HCT116 (cell line): ENCODE results near the gene ATP6V0A1. TPM values are rescaled to one million over a fixed set of nuclear protein-coding genes. Genes with fewer than 3 reads are reported as not detected.

ENCODE experiments used
- ATAC-seq: fragments of 200-7000 bp; cut with Tn5 transposase; 2 replicates; pipeline ENCODE4 v1.9.1; 2020; ENCODE audit warnings: mild to moderate bottlenecking, moderate library complexity
- BruUV-seq: library from RNA; stranded (reverse); fragments of 400-500 nt; replicated peaks from 2 replicates; lab custom pipeline; 2021; lab: Mats Ljungman, UMichigan
- CTCF ChIA-PET: fragments of 300-600 bp; sonication (Branson Sonifier 250); formaldehyde crosslinking; loops from one replicate; lab custom pipeline; 2021; ENCODE audit warnings: antibody characterized with exemption; lab: Charles Lee
- POLR2A ChIA-PET: fragments of 300-600, 350-600 bp; sonication (Branson Sonifier 250); formaldehyde crosslinking; loops from one replicate; lab custom pipeline; 2021; ENCODE audit warnings: antibody characterized with exemption; lab: Charles Lee
- RAD21 ChIA-PET, 2 experiments: fragments of 300-600 bp; sonication (Branson Sonifier 250); formaldehyde crosslinking; loops; one replicate each; lab custom pipeline; 2023; ENCODE audit warnings: low total read pairs in 2 of 2; ENCODE audit not compliant: uncharacterized antibody in 2 of 2, unreplicated experiment in 2 of 2, low non-redundant PET in 1 of 2; lab: Charles Lee
- DNase-seq: peaks from one replicate; pipeline ENCODE4 v3.0.0-alpha.2; 2010; ENCODE audit warnings: low read depth, low spot score
- H2AFZ ChIP-seq: fragments of 200-600 bp; shearing (Covaris generic), sonication (generic); 2 replicates; pipeline ENCODE4 v1.6.1; 2017; ENCODE audit warnings: low read depth, mixed run types, mixed read lengths, antibody characterized with exemption, low read length; ENCODE audit not compliant: poor library complexity, severe bottlenecking
- H3K27ac ChIP-seq: 2 replicates; pipeline ENCODE4 v1.5.1; 2012; ENCODE audit warnings: low read depth, low read length
- H3K27me3 ChIP-seq: fragments of 200-600 bp; sonication (generic); 2 replicates; pipeline ENCODE4 v1.6.1; 2016; ENCODE audit warnings: mixed run types, low read length, mixed read lengths; ENCODE audit not compliant: insufficient read depth
- H3K36me3 ChIP-seq, 2 experiments: fragments of 200-500 bp in 1 of 2; fragments of 200-600 bp in 1 of 2; sonication (Bioruptor generic) in 1 of 2; sonication (generic) in 1 of 2; 2 replicates each; pipeline versions ENCODE4 v1.5.1 to v1.6.1; 2014 to 2016; ENCODE audit warnings: low read length in 2 of 2, inconsistent platforms in 1 of 2, mixed read lengths in 1 of 2, mixed run types in 1 of 2; ENCODE audit not compliant: insufficient read depth in 2 of 2, control insufficient read depth in 1 of 2
- H3K4me1 ChIP-seq, 2 experiments: fragments of 200-600 bp in 1 of 2; sonication (generic) in 1 of 2; 2 replicates each; pipeline versions ENCODE4 v1.5.1 to v1.6.1; 2012 to 2017; ENCODE audit warnings: low read length in 2 of 2, inconsistent platforms in 1 of 2, mild to moderate bottlenecking in 1 of 2, mixed read lengths in 1 of 2, mixed run types in 1 of 2, moderate library complexity in 1 of 2; ENCODE audit not compliant: insufficient read depth in 2 of 2, control insufficient read depth in 1 of 2
- H3K4me2 ChIP-seq: fragments of 200-600 bp; sonication (generic); 2 replicates; pipeline ENCODE4 v1.6.1; 2017; ENCODE audit warnings: mixed run types, low read length, mixed read lengths
- H3K4me3 ChIP-seq, 2 experiments: fragments of 200-600 bp in 1 of 2; sonication (generic) in 1 of 2; replicated peaks in 1 of 2; 2 replicates each; pipeline ENCODE4 v1.5.1; 2011 to 2016; ENCODE audit warnings: low read length in 2 of 2, control low read depth in 1 of 2, low read depth in 1 of 2, mild to moderate bottlenecking in 1 of 2, mixed read lengths in 1 of 2, mixed run types in 1 of 2
- H3K79me2 ChIP-seq: fragments of 200-600 bp; sonication (generic); 2 replicates; pipeline ENCODE4 v1.6.1; 2017; ENCODE audit warnings: mild to moderate bottlenecking, mixed run types, low read length, moderate library complexity, mixed read lengths; ENCODE audit not compliant: insufficient read depth
- H3K9ac ChIP-seq: fragments of 200-600 bp; sonication (generic); 2 replicates; pipeline ENCODE4 v1.6.1; 2016; ENCODE audit warnings: low read length, mixed read lengths
- H3K9me2 ChIP-seq: fragments of 200-600 bp; sonication (generic), shearing (Covaris generic); 2 replicates; pipeline ENCODE4 v1.6.1; 2017; ENCODE audit warnings: mixed run types, mild to moderate bottlenecking, moderate library complexity; ENCODE audit not compliant: insufficient read depth
- H3K9me3 ChIP-seq, 2 experiments: fragments of 200-500 bp in 1 of 2; fragments of 200-600 bp in 1 of 2; sonication (Bioruptor generic) in 1 of 2; sonication (generic) in 1 of 2; 2 replicates each; pipeline ENCODE4 v1.6.1; 2014 to 2017; ENCODE audit warnings: low read length in 2 of 2, mixed read lengths in 2 of 2, inconsistent platforms in 1 of 2, low read depth in 1 of 2, mild to moderate bottlenecking in 1 of 2, mixed run types in 1 of 2, moderate library complexity in 1 of 2; ENCODE audit not compliant: control insufficient read depth in 1 of 2, insufficient read depth in 1 of 2
- H4K20me1 ChIP-seq: fragments of 200-600 bp; sonication (generic), shearing (Covaris generic); 2 replicates; pipeline ENCODE4 v1.6.1; 2017; ENCODE audit warnings: mixed run types, mild to moderate bottlenecking, moderate library complexity; ENCODE audit not compliant: insufficient read depth
- CBX3 ChIP-seq: IDR thresholded peaks from 2 replicates; pipeline ENCODE4 v1.6.1; 2012; ENCODE audit warnings: low read depth
- CEBPB ChIP-seq: IDR thresholded peaks from 2 replicates; pipeline ENCODE4 v1.6.1; 2012; ENCODE audit warnings: low read depth
- ELF1 ChIP-seq: IDR thresholded peaks from 2 replicates; pipeline ENCODE4 v1.6.1; 2012; ENCODE audit warnings: low read depth, borderline replicate concordance
- EZH2 ChIP-seq: fragments of 200-600 bp; sonication (generic); IDR thresholded peaks from 2 replicates; pipeline ENCODE4 v1.6.1; 2017; ENCODE audit warnings: antibody characterized with exemption, mixed run types
- EZH2phosphoT487 ChIP-seq: fragments of 200-600 bp; IDR thresholded peaks from 2 replicates; pipeline ENCODE4 v1.6.1; 2018; ENCODE audit warnings: antibody characterized with exemption, borderline replicate concordance
- FOSL1 ChIP-seq: IDR thresholded peaks from 2 replicates; pipeline ENCODE4 v1.6.1; 2012; ENCODE audit warnings: low read depth
- RAD21 ChIP-seq: IDR thresholded peaks from 2 replicates; pipeline ENCODE4 v1.6.1; 2012; ENCODE audit warnings: low read depth, mild to moderate bottlenecking
- SIN3A ChIP-seq: IDR thresholded peaks from 2 replicates; pipeline ENCODE4 v1.6.1; 2012; ENCODE audit warnings: low read depth
- SP1 ChIP-seq: IDR thresholded peaks from 2 replicates; pipeline ENCODE4 v1.6.1; 2012; ENCODE audit warnings: low read depth
- SRF ChIP-seq: IDR thresholded peaks from 2 replicates; pipeline ENCODE4 v1.6.1; 2012; ENCODE audit warnings: low read depth
- YY1 ChIP-seq: IDR thresholded peaks from 2 replicates; pipeline ENCODE4 v1.6.1; 2011; ENCODE audit warnings: low read length, low read depth, moderate library complexity, mild to moderate bottlenecking; ENCODE audit not compliant: insufficient replicate concordance; ENCODE audit errors: extremely low read depth
- ZFX ChIP-seq: fragments of 450-650 bp; IDR thresholded peaks from 2 replicates; pipeline ENCODE4 v1.6.1; 2017
- intact Hi-C: fragments of 100-400 bp; cut with micrococcal nuclease; formaldehyde crosslinking; loops from 2 replicates; pipeline ENCODE4 v1.10.0; 2022
- total RNA-seq: library from RNA; stranded (reverse); gene quantifications from one replicate; pipeline ENCODE4 v1.2.1, GENCODE V29; 2021; ENCODE audit not compliant: unreplicated experiment
- TF ChIP-seq, protein P1 (sequence below): IDR thresholded peaks from 2 replicates; pipeline ENCODE4 v1.6.1; 2012; ENCODE audit warnings: low read depth
- TF ChIP-seq, protein P2 (sequence below), 3 experiments: fragments of 200-600 bp in 1 of 3; sonication (generic) in 1 of 3; IDR thresholded peaks in 2 of 3; conservative IDR thresholded peaks in 1 of 3; 2 replicates each; pipeline ENCODE4 v1.5.1; 2012 to 2017; ENCODE audit warnings: low read depth in 2 of 3, low read length in 2 of 3, antibody characterized with exemption in 1 of 3, borderline replicate concordance in 1 of 3, control low read depth in 1 of 3, mild to moderate bottlenecking in 1 of 3, mixed read lengths in 1 of 3, mixed run types in 1 of 3, moderate library complexity in 1 of 3; ENCODE audit not compliant: insufficient read depth in 1 of 3
- TF ChIP-seq, protein P3 (sequence below): IDR thresholded peaks from 2 replicates; pipeline ENCODE4 v1.6.1; 2011; ENCODE audit warnings: mild to moderate bottlenecking, low read length, moderate library complexity; ENCODE audit not compliant: insufficient replicate concordance; ENCODE audit errors: extremely low read depth

The ATP6V0A1 gene
- total RNA-seq, 1 experiment from 2014 or later, result 65.2 TPM

DNA sequence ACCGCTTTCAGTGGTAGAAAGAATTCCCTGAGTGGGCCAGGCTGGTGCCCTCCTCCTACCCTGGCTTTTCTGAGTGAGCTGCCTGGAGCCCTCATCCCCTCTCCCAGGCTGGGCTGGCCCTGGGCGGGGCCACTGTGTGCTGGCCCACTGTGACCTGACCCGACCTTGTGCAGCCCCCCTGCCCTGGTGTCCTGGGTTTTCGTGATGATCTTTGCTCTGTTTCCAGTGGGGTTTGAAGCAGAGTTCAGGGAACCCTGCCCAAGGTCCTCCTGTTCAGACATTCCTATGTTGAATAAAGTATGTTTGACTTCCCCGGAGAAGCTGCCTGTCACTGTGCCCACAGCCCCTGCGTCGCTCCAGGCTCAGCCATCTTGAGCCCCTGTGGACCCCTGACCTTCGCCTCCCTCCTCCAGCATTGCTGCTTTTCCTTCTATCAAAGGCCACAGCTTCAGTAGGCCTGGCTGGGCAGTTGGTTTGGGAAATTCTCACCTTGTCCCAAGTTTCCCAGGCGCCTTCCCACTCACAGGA, 63.6 kb downstream of the ATP6V0A1 start:
- no peaks in the 10 kb centered on the region for H3K9me2 ChIP-seq
- POLR2A ChIA-PET, result no interaction called here
- no peaks in the 10 kb centered on the region for H4K20me1 ChIP-seq
- intact Hi-C loops, result loop anchor here (10.0 kb wide), 1 partner anchor 498 kb away; the partner anchor contains the start of gene NKIRAS2
- no peak overlapping the region for H3K9ac ChIP-seq
- H2AFZ ChIP-seq, result no peak overlapping the region
- RAD21 ChIA-PET, result no interaction called here
- no peak for ATAC-seq
- TF ChIP-seq FOSL1 (no peak), ZFX (no peak), YY1 (no peak), CEBPB (no peak), EZH2phosphoT487 (no peak), ELF1 (no peak), SIN3A (no peak), EZH2 (no peak), SRF (no peak), SP1 (no peak), CBX3 (no peak), RAD21 (no peak)
- TF ChIP-seq, protein P1, sequence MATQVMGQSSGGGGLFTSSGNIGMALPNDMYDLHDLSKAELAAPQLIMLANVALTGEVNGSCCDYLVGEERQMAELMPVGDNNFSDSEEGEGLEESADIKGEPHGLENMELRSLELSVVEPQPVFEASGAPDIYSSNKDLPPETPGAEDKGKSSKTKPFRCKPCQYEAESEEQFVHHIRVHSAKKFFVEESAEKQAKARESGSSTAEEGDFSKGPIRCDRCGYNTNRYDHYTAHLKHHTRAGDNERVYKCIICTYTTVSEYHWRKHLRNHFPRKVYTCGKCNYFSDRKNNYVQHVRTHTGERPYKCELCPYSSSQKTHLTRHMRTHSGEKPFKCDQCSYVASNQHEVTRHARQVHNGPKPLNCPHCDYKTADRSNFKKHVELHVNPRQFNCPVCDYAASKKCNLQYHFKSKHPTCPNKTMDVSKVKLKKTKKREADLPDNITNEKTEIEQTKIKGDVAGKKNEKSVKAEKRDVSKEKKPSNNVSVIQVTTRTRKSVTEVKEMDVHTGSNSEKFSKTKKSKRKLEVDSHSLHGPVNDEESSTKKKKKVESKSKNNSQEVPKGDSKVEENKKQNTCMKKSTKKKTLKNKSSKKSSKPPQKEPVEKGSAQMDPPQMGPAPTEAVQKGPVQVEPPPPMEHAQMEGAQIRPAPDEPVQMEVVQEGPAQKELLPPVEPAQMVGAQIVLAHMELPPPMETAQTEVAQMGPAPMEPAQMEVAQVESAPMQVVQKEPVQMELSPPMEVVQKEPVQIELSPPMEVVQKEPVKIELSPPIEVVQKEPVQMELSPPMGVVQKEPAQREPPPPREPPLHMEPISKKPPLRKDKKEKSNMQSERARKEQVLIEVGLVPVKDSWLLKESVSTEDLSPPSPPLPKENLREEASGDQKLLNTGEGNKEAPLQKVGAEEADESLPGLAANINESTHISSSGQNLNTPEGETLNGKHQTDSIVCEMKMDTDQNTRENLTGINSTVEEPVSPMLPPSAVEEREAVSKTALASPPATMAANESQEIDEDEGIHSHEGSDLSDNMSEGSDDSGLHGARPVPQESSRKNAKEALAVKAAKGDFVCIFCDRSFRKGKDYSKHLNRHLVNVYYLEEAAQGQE, result no peak
- TF ChIP-seq, protein P2, sequence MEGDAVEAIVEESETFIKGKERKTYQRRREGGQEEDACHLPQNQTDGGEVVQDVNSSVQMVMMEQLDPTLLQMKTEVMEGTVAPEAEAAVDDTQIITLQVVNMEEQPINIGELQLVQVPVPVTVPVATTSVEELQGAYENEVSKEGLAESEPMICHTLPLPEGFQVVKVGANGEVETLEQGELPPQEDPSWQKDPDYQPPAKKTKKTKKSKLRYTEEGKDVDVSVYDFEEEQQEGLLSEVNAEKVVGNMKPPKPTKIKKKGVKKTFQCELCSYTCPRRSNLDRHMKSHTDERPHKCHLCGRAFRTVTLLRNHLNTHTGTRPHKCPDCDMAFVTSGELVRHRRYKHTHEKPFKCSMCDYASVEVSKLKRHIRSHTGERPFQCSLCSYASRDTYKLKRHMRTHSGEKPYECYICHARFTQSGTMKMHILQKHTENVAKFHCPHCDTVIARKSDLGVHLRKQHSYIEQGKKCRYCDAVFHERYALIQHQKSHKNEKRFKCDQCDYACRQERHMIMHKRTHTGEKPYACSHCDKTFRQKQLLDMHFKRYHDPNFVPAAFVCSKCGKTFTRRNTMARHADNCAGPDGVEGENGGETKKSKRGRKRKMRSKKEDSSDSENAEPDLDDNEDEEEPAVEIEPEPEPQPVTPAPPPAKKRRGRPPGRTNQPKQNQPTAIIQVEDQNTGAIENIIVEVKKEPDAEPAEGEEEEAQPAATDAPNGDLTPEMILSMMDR (IDR thresholded peaks at IDR 0.05 in 2 of 3, conservative IDR thresholded peaks at IDR 0.05 in 1 of 3; ENCODE audit: borderline replicate concordance in 1 of 3, insufficient read depth in 1 of 3, low read depth in 2 of 3, low read length in 2 of 3), result no peak
- TF ChIP-seq, protein P3, sequence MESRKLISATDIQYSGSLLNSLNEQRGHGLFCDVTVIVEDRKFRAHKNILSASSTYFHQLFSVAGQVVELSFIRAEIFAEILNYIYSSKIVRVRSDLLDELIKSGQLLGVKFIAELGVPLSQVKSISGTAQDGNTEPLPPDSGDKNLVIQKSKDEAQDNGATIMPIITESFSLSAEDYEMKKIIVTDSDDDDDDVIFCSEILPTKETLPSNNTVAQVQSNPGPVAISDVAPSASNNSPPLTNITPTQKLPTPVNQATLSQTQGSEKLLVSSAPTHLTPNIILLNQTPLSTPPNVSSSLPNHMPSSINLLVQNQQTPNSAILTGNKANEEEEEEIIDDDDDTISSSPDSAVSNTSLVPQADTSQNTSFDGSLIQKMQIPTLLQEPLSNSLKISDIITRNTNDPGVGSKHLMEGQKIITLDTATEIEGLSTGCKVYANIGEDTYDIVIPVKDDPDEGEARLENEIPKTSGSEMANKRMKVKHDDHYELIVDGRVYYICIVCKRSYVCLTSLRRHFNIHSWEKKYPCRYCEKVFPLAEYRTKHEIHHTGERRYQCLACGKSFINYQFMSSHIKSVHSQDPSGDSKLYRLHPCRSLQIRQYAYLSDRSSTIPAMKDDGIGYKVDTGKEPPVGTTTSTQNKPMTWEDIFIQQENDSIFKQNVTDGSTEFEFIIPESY, result no peak
- H3K4me2 ChIP-seq, result no peak overlapping the region
- no TSS peak for BruUV-seq
- no peaks in the 10 kb centered on the region for H3K9me3 ChIP-seq
- H3K27ac ChIP-seq, result no peak overlapping the region
- no peaks in the 10 kb centered on the region for H3K79me2 ChIP-seq
- peaks cover 3 to 5% of the 10 kb centered on the region in 2 experiments; a peak in 2 of 4 replicates for H3K36me3 ChIP-seq
- CTCF ChIA-PET, result no interaction called here
- no peak for DNase-seq
- H3K4me1 ChIP-seq, result peaks cover 47 to 80% of the 10 kb centered on the region in 2 experiments
- no peak overlapping the region for H3K4me3 ChIP-seq
- no peaks in the 10 kb centered on the region for H3K27me3 ChIP-seq
